ACC112 (cell line): ENCODE data around the gene TRPV6.

Source experiments
- H2AFZ ChIP-seq: fragments of 200-600 bp; sonication (generic); one replicate; pipeline ENCODE4 v1.6.0; 2017; ENCODE audit warnings: antibody characterized with exemption, low read length; ENCODE audit not compliant: unreplicated experiment
- H3K27ac ChIP-seq: fragments of 200-600 bp; sonication (generic); 2 replicates; pipeline ENCODE4 v1.5.1; 2014; ENCODE audit warnings: low read depth, mild to moderate bottlenecking, antibody characterized with exemption, low read length, moderate library complexity
- H3K27me3 ChIP-seq: fragments of 200-600 bp; sonication (generic); 2 replicates; pipeline ENCODE4 v1.6.1; 2014; ENCODE audit warnings: mild to moderate bottlenecking, antibody characterized with exemption, low read length, moderate library complexity, mixed read lengths; ENCODE audit not compliant: insufficient read depth
- H3K36me3 ChIP-seq: fragments of 200-600 bp; sonication (generic); 2 replicates; pipeline ENCODE4 v1.6.1; 2016; ENCODE audit warnings: mild to moderate bottlenecking, antibody characterized with exemption, low read length, moderate library complexity, mixed read lengths; ENCODE audit not compliant: insufficient read depth
- H3K4me1 ChIP-seq: fragments of 200-600 bp; sonication (generic); one replicate; pipeline ENCODE4 v1.6.1; 2016; ENCODE audit warnings: low read length, mixed read lengths; ENCODE audit not compliant: insufficient read depth, unreplicated experiment, control insufficient read depth
- H3K4me3 ChIP-seq: fragments of 200-600 bp; sonication (generic); 2 replicates; pipeline ENCODE4 v1.5.1; 2014; ENCODE audit warnings: mild to moderate bottlenecking, low read depth, low read length
- H3K79me2 ChIP-seq: fragments of 200-600 bp; sonication (generic); one replicate; pipeline ENCODE4 v1.6.0; 2016; ENCODE audit warnings: low read length; ENCODE audit not compliant: control insufficient read depth, unreplicated experiment, insufficient read depth

Gene TRPV6

GRCh38 chr7:142859411-142859810 lies 26.1 kb downstream of the TRPV6 start:
- Histone ChIP-seq H2AFZ (no peak overlapping the region), H3K27ac (no peak overlapping the region), H3K4me3 (no peak overlapping the region), H3K4me1 (peaks cover 2% of the 10 kb centered on the region), H3K27me3 (peaks cover 52% of the 10 kb centered on the region), H3K36me3 (no peaks in the 10 kb centered on the region), H3K79me2 (no peaks in the 10 kb centered on the region)

DNA sequence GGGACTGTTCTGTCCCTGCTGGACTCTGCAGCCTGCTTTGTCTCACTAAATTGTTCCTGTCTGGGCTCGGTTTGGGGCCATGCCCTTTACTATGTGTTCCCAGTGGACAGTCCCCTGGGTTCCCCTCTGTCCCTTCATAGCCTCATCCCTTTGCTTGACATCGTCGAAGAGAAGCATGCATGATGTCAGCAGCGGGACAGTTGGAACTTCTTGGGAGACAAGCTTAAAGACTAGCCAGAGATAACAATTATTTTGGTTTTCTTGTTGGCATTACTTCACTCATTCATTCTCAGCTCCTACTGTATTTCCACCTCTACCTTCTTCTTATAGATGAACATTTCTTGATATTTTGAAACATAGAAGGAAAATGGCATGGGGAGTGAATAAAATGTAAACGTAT lies 27.9 kb downstream of the TRPV6 start:
- H3K27ac ChIP-seq, result no peak overlapping the region
- H3K27me3 ChIP-seq, result peaks cover 60% of the 10 kb centered on the region
- H3K4me3 ChIP-seq, result no peak overlapping the region
- peaks cover 2% of the 10 kb centered on the region for H3K4me1 ChIP-seq
- no peaks in the 10 kb centered on the region for H3K36me3 ChIP-seq
- H3K79me2 ChIP-seq, result no peaks in the 10 kb centered on the region
- no peak overlapping the region for H2AFZ ChIP-seq

- no peak overlapping the region for H3K27ac ChIP-seq
- no peak overlapping the region for H3K4me3 ChIP-seq
- no peaks in the 10 kb centered on the region for H3K36me3 ChIP-seq
- peaks cover 2% of the 10 kb centered on the region for H3K4me1 ChIP-seq
- no peak overlapping the region for H2AFZ ChIP-seq
- no peaks in the 10 kb centered on the region for H3K79me2 ChIP-seq
- peaks cover 55% of the 10 kb centered on the region for H3K27me3 ChIP-seq
These were observed 28.8 kb downstream of the TRPV6 start for GRCh38 chr7:142856565-142857245.

DNA sequence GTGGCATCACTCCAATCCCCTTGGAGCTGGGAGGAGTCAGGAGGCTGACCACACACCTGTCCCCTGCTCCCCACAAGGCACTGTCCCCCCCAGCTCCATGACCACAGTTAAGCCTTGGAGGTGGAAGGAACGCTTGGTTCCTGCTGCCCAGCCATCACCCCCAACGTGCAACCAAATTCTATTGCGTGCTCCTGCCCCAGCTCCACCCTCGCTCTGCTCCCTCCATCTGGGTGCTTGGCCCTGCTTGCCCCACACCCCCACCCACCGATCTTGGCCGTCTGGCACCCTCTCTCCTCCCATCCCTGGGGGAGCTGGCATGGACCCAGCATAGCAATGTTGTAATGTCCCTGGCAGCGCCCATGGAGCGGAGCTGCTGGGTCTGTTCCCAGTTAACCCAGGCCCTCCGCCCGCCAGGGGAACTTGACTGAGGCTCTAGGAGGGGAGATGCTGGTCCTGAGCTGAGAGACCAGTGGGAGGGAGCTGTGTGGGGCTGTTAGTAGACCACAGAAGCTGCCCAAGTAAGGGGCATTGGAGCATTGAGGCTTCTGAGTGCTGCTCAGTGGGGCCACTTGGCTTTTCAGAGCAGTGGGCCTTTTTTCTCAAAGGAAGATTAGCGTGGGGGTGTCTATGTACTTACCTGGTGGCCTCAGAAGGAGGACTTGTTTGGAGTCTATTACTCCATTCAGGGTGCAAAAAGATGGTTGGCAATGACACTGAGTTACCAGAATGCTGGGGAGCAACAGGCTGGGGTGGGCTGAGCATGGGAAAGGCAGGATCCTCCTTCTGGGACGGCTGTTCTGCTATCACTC lies 29.6 kb downstream of the TRPV6 start:
- Histone ChIP-seq H3K27ac (no peak overlapping the region), H3K27me3 (peaks cover 53% of the 10 kb centered on the region), H3K36me3 (no peaks in the 10 kb centered on the region), H2AFZ (no peak overlapping the region), H3K79me2 (no peaks in the 10 kb centered on the region), H3K4me3 (no peak overlapping the region; the same call in 1 of the 2 replicates), H3K4me1 (peaks cover 2% of the 10 kb centered on the region)

DNA sequence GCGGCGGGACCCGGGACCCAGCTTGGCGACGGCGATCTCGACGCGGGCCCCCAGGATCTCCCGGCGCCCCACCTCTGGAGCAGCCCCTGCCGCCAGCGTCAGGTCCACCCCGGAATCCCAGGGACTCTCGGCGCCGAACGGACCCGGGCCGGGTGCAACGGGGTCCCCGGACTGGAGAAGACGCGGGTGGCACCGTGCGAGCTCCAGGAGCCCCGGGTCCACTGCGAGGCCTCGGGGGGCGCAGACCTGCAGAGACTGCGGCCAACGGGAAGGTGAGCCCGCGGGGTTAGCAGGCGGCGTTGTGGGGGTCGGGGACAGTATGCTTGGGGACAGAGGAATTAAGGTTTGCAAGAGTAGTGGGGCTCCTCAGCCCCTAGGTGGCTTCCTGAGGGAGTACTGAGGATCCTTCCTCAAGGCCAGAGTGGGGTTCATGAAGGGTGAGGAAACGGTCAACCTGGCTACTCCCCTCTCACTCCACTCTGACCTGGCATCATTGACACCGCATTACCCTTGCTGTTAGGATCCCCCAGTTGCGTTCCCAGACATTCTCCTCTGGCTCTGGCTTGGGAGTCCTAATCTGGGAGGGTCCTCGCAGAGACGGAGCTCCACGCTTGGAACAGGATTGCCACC lies 30.3 kb downstream of the TRPV6 start:
- H2AFZ ChIP-seq, result peak overlapping the region; percentile 47
- peak overlapping the region; percentile 83 for H3K4me3 ChIP-seq
- peaks cover 53% of the 10 kb centered on the region for H3K27me3 ChIP-seq
- H3K36me3 ChIP-seq, result no peaks in the 10 kb centered on the region
- H3K27ac ChIP-seq, result no peak overlapping the region
- H3K4me1 ChIP-seq, result peaks cover 2% of the 10 kb centered on the region
- no peaks in the 10 kb centered on the region for H3K79me2 ChIP-seq

DNA sequence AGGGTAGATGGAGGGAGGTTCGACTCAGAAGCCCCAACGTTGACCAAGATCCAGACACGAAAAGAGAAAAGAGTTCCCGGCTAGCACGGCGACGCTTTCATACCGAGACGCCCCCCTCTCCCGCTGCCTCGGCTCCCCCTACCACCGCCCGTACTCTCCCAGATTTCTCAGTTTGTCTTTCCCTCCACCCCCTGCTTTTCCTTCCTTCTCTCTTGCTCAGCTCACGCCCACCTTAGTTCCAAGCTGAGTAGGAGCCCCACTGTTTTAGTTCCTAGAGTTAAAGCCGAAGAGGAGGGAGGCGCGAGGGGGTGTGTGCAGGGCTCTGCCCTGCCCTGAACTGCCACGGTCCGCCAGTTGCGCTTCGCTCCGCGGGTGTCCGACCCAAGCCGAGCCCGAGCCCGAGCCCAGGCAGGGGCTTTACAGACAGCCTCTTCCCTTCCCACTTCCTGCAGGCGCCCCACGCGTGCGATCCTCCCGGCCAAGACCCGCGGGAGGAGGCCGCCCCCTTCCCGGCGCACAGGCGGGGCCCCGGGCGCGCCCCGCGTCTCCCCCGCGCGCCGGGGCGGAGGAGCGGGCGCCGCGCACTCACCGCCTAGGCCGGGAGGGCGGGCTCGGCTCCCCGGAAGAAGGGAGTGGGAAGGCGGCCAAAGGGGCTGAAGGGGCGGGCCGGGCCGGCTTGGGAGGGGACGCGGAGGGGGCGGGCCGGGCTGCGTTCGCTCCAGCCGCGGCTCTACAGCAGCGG lies 31.0 kb downstream of the TRPV6 start, which contains the start of gene EPHB6:
Gene EPHB6, plus strand, starts transcription at position 705 of the 742 bp plus-strand sequence. CDS start 8,152 bp downstream, outside the sequence.
- H2AFZ ChIP-seq, result peak within 1 kb of the TSS; percentile 96
- peak within 1 kb of the TSS; percentile 83 for H3K4me3 ChIP-seq
- H3K27ac ChIP-seq, result no peak within 1 kb of the TSS
- no peaks in the 10 kb centered on the region for H3K4me1 ChIP-seq
- no peaks in the 10 kb centered on the region for H3K79me2 ChIP-seq
- peaks cover 48% of the 10 kb centered on the region for H3K27me3 ChIP-seq
- no peaks in the 10 kb centered on the region for H3K36me3 ChIP-seq

GRCh38 chr7:142853739-142854371 lies 31.7 kb downstream of the TRPV6 start:
- no peaks in the 10 kb centered on the region for H3K36me3 ChIP-seq
- peaks cover 48% of the 10 kb centered on the region for H3K27me3 ChIP-seq
- no peaks in the 10 kb centered on the region for H3K79me2 ChIP-seq
- H3K4me1 ChIP-seq, result no peaks in the 10 kb centered on the region
- H3K4me3 ChIP-seq, result peak overlapping the region; percentile 83
- no peak overlapping the region for H3K27ac ChIP-seq
- H2AFZ ChIP-seq, result peak overlapping the region; percentile 96

DNA sequence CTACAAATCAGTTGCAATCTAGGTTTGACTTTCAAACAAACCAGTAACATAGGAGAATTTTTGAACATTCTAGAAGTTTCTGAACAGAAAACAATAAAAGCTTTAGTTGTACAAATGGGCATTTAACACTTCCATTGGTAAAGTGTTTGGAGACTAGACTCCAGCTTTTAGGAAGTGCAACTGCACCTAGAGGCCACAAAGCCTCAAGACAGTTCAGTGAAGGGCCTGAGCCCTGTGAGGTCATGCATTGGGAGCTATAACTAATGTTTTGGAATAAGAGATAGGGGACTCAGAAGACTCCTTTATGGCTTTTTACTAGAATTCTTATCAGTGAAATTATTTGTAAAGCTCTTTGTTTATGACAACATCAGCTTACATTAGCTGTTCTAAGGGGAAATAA lies 33.6 kb downstream of the TRPV6 start:
- Histone ChIP-seq H3K79me2 (no peaks in the 10 kb centered on the region), H3K27me3 (peaks cover 43% of the 10 kb centered on the region), H3K36me3 (no peaks in the 10 kb centered on the region), H3K4me1 (no peaks in the 10 kb centered on the region), H3K27ac (no peak overlapping the region), H3K4me3 (no peak overlapping the region), H2AFZ (no peak overlapping the region)

GRCh38 chr7:142851269-142851668 lies 34.3 kb downstream of the TRPV6 start:
- Histone ChIP-seq H3K36me3 (no peaks in the 10 kb centered on the region), H3K27me3 (peaks cover 39% of the 10 kb centered on the region), H3K27ac (no peak overlapping the region), H2AFZ (no peak overlapping the region), H3K4me3 (no peak overlapping the region), H3K4me1 (no peaks in the 10 kb centered on the region), H3K79me2 (no peaks in the 10 kb centered on the region)

DNA sequence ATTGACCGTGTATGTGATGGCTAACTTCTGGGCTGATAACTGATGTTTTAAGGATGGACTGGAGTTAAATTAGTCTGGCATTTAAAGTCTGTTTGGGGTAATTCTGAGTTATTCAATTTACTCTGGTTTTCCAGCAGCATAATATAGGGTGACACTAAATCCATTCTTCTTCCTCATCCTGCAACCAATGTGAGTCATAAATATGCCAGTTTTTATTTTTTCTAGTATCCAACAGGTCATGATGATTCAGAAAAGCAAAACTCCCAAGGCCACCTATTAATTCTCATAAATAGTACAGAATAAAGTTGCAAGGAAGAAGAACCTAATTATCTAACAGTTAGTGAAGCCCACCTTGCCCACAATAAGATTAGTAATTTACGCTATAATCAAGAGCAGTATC lies 38.2 kb downstream of the TRPV6 start:
- Histone ChIP-seq H3K27ac (no peak overlapping the region), H3K36me3 (no peaks in the 10 kb centered on the region), H3K4me3 (no peak overlapping the region), H2AFZ (no peak overlapping the region), H3K27me3 (peaks cover 17% of the 10 kb centered on the region), H3K4me1 (no peaks in the 10 kb centered on the region), H3K79me2 (no peaks in the 10 kb centered on the region)
